Stimulated activated CD4-positive, alpha-beta T cell treated with anti-CD3 and anti-CD28 coated beads, Interleukin-15, amount 100 ng/mL, for 1 hour (primary cell): ENCODE results near the gene MAGEA9B.
"Not testable (repeated sequence)": the region's sequence is repeated elsewhere in the genome, so short reads cannot be mapped to it uniquely, and the experiment has no call there.

Source experiments
- DNase-seq, 2 donors: peaks; one replicate each; pipeline ENCODE4 v3.0.0-alpha.2; 2020; ENCODE audit warnings: low read depth in 1 of 2, low spot score in 1 of 2

The MAGEA9B gene, protein sequence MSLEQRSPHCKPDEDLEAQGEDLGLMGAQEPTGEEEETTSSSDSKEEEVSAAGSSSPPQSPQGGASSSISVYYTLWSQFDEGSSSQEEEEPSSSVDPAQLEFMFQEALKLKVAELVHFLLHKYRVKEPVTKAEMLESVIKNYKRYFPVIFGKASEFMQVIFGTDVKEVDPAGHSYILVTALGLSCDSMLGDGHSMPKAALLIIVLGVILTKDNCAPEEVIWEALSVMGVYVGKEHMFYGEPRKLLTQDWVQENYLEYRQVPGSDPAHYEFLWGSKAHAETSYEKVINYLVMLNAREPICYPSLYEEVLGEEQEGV

DNA sequence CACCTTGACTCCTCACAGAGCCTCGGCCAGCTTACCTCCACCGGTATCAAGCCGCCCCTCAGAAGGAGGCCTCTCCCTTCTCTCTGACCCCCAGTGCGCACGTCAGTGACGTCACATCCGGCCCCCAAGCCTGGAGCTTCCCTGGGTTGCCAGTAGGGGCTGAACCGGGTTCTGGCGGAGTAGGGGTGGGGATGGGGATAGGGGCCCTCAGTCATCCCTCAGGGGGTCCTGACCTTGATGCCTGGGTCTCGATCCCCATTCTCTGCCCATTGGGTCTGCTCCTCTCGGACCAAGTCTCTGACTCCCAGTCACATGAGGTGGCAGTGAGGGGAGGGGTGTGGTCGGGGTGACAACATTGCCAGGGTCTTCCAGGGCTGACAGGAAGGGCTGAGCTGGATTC is at the start of gene MAGEA9B:
MAGEA9B (minus strand) TSS at position 101 of the 400 bp plus-strand sequence. CDS start 4,280 bp downstream, outside the sequence.
- DNase-seq: not testable (repeated sequence)

DNA sequence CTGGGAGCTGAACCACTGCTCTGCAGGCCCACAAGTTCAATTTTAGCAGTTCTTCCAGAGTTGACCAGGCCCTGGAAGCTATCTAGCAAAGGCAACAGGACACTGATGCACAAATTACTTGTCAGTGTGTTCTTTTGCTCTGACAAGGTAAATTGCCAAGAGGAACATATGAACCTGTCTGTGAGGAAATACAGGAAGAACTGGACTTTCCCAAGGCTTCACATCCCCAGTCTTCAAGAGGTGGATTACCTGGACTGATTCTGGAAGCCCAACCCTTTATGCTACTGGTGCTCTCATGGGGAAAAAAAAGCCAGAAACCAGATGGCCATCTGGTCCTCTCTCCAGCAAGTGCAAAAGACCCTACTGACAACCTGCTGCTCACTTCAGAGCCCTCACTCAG is 46.3 kb upstream of the MAGEA9B start:
- no peak for DNase-seq

DNA sequence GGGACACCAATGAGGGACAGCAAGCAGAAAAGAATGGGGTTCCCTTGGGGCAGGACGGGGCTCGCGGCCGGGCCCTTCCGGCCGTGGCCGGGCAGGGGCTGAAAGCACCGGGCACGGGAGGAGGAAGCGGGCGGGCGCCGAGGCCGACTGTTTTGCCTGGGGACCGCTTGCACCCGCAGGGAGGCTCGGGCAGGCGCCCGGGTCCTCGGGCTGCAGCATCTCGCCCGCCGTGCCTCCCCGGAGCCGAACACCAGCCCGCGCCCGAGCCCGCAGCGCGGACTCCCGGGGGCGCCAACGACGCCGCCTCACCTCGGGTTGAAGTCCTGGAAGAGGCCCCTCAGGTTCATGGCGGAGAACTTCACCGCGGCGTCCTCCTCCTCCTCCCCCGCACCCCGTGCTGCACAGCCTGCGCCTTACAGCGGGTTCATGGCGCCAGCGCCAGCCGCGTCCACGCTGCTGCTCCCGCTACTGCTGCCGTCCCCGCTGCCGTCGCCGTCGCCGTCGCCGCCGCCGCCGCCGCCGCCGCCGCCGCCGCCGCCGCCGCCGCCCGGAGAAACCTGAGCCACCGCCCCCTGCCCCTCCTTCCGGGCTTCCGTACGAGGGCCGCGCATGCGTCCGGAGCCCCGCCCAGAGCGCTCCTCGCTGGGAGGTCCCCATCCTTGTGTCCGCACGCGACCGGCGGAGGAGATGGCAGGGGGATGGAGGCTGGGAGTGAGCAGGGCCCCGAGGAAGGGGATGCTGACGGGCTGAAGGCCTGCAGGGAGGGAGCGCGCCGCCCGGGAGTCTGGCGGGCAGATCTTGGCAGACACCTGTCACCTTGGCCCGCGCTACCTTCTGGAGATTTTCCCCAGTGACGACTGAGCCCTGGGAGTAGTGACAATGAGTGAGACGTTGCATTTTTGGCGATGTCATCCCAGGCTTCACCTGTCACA is 44.2 kb upstream of the MAGEA9B start, which contains the start of gene TMEM185A:
TMEM185A (minus strand) TSS at position 559 of the 932 bp plus-strand sequence; CDS start at position 347, 212 bp downstream.
- peak; percentile 48 to 64 for DNase-seq

DNA sequence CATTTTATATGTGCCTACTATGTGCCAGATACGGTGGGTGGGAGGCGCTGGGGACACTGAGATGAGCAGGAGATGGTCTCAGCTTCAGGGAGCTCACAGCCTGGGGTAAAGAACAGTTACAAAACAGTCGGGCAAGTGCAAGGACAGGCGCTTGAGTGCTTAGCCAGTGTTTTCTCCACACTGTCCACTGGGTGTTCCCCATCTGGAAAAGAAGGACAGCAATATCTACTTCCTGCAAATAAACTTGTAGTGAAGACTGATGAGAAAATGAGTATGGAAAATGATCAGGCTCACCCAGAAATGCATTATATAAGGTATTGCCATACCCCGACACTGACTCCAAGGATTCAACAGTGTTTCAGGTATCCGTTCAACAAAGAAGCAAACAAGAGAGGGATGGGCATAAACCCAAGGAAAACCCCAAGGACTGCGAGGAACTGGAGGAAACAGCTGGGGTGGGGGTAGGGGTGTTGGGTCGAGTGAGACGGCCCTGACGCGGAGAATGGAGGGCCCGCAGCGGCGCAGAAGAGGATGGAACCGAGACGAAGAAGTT is 43.5 kb upstream of the MAGEA9B start:
- DNase-seq: no peak

DNA sequence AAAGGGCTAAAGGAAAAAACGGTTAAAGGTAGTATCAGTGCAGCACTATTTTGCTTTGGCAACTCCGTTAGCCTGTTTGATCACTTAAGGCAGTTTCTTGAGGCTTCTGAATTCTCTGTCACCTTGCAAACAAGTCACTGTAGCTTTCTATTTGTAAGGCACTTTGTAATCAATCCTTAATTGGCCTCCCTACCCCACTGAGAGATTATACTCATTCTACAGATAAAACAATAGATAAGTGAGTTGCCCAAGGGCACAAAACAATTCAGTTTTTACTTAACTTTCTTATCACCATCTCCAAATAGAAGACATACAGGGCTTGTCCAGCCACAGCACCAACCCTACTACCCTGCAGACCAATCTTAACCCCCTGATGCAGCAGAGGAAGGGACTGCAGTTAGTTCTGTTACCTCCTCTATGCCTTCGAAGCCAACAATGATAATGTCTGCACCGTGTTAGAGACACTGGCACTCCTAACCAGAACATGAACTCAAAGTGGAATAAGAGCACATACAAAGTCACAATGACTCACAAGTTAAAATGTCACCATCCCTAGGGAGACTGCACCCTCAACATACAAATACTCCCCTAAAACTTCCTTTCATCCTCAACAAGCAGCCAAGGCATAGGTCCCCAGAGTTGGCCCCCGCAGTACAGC is 42.6 kb upstream of the MAGEA9B start:
- no peak for DNase-seq

DNA sequence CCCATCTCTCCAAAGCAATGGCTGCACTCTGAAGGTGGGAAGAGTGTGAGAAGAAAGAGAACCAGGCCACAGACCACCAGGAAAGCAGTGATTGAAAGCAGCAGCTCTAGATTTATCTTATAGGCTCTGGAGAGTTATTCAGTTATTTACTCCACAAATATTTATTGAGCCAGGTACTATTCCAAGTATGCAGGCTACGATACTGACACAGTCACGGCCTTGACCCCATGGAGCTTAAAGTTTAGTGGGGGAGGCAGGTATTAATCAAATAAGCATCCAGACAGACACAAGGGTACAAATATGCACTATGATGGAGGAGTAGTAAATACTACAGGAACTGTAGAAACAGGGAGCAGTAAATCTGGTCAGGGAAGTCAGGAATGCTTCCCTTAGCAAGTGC is 41.5 kb upstream of the MAGEA9B start:
- DNase-seq: no peak

DNA sequence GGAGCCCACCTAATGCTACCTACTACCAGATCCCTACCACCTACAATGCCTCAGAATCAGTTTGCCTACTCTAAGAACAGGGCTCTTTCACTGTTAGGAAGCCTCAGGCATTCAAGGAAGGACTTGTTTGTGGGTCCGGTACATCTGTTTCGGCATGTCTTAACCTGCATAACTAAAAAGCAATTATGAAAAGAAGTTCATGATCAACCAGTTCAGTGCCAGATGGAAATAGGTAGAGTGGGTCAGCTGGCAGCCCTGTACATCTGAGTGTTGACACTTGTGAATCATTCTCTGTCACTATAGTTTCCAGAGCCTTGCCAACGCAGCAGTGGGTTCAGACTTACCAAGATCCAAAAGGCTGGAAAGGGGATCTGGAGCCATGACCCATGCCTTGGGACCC is 41.0 kb upstream of the MAGEA9B start:
- DNase-seq: no peak

DNA sequence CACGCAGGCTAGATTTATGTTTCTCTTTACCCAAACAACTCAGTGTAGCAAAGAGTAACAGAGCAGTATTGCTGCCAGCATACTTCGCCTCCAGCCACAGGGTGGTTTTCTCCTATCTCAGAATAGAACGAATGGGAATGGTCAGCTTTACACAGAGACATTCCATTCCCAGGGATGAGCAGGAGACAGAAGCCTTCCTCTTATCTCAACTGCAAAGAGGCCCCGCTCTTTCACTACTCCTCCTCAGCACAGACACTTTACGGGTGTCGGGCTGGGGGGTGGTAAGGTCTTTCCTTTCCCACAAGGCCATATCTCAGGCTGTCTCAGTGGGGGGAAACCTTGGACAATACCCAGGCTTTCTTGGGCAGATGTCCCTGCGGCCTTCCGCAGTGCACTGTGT is 39.6 kb upstream of the MAGEA9B start:
- not testable (repeated sequence) for DNase-seq

DNA sequence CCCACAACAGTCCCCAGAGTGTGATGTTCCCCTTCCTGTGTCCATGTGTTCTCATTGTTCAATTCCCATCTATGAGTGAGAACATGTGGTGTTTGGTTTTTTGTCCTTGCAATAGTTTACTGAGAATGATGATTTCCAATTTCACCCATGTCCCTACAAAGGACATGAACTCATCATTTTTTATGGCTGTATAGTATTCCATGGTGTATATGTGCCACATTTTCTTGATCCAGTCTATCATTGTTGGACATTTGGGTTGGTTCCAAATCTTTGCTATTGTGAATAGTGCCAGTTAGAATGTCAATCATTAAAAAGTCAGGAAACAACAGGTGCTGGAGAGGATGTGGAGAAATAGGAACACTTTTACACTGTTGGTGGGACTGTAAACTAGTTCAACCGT is 32.4 kb upstream of the MAGEA9B start:
- DNase-seq: not testable (repeated sequence)

DNA sequence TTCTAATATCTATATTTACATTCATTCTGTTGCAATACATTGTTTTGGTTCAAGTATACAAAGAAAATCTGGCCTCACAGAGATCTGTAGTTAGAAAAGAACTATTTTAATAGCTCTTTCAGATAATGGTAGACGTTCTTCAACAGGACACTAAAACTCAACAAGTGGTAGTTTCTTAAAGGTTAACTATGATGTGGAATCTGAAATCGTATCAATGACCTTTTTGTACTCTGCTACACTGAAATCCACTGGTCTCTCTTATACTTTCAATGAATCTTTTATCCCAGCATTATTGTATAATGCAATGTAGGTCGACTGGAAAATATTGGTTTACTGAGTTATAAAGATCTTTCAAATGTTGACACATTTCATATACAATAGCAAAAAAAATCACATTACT is 31.6 kb upstream of the MAGEA9B start:
- DNase-seq: no peak

DNA sequence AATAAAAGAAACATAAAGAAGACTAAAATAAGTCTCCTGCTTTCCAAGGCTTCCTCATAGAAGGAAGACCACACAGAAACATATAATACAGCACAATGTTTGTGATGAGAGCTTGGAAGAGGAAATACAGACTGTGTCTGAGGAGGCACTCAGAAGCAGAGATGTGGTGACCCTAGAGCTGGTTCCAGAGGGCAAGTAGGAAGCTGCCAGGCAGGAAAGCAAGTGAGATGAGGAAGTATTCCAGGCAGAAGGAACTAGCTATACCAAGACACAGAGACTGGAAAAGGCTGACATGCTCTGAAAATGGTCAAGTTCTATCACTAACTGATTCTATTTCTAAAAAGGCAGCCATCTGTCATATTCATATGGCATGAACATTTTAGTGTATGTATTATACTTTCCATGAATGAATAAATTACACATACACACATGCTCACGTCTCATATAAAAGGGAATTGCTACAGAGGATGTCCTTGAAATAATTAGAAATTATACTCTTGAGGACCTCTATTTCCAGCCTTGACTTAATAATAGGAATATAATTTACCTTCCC is 24.4 kb upstream of the MAGEA9B start:
- no peak for DNase-seq

DNA sequence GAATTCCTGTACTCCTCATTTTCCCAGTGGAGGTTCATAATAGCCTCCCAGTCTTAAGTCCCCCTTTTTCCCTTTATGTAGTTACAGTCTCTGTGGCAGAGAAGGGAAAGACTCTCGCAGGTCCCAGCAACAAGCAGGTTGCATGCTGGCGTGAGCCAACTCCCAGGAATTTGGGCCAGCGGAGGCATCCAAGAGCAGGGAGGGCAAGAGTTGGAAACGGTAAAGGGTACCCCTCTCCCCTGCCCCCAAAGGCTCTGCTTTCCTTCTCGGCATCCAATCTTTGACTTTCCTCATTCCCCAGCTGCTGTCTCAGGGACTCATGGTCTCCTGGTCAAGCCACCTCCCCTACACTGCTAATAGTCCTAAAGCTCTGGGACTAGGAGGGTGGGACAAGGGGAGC is 23.3 kb upstream of the MAGEA9B start:
- DNase-seq: no peak

DNA sequence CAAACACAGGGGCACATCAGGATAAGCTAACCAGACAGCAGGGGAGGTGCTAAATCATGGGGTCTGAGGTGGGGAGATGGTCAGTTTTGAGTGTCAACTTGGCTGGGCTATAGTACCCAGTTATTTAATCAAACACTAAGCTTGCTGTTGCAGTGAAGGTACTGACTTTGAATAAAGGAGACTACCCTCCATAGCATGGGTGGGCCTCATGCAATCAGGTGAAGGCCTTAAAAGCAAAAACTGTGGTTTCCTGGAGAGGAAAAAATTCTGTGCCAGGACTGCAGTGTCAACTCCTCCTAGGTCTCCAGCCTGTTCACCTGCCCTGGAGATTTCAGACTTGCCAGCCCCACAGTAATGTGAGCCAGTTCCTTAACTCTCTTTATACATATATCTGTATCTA is 20.4 kb upstream of the MAGEA9B start:
- DNase-seq: no peak

DNA sequence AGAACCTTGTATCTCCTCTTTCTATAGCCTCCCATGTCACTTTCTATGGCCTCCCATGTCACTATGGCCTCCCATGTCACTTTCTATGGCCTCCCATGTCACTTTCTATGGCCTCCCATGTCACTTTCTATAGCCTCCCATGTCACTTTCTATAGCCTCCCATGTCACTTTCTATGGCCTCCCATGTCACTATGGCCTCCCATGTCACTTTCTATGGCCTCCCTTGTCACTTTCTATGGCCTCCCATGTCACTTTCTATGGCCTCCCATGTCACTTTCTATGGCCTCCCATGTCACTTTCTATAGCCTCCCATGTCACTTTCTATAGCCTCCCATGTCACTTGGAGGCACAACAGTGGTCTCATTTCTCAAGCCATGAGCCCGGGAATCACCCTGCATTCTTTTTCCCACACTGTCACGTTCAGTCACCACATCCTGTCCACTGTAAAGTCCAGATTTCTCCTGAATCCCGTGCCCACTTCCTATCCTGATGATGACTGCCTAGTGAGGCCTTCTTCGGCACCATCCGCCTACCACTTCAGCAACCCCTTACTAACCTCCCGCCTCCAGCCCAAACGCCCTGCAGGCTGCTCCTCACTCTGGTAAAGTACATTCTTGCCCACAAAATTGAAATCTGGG is 18.1 kb upstream of the MAGEA9B start:
- not testable (repeated sequence) for DNase-seq

DNA sequence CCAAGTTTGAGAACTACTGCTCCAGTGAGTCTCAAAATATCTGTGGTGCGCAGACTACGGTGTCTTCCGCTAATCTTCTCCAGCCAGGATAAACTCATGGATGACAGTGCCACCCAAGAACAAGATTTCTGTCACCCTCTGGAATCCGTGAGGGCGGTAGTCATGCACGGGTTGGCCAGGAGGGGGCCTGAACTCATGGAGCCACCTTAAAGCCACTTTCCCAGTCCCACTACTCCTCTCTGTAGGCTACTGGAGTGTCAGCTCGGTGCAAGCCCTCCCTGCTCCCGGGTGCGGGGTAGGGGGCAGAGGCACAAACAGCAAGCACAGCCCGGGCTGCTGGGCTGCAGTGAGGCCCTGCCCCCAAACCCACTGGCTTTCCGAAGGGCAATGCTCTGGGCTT is 11.3 kb upstream of the MAGEA9B start:
- not testable (repeated sequence) for DNase-seq

DNA sequence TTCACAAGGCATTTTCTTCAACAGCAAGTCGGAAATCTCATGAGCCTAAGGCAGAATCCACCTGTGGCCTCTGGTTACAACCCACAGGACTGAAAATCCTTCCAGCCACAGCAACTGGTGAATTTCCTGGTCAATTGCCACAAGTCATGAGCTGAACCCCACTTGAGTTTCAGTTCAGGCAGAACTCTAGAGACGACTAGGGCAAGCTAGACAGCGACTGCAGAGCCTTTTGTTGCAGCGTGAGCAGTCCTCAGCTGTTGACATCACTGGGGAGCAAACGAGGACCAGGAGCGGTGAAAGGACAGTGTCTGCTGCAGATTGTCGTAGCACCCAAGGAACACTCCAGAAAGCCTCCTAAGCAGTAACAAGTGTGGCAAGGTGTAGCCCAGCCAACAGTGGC is 8.7 kb upstream of the MAGEA9B start:
- not testable (repeated sequence) for DNase-seq

DNA sequence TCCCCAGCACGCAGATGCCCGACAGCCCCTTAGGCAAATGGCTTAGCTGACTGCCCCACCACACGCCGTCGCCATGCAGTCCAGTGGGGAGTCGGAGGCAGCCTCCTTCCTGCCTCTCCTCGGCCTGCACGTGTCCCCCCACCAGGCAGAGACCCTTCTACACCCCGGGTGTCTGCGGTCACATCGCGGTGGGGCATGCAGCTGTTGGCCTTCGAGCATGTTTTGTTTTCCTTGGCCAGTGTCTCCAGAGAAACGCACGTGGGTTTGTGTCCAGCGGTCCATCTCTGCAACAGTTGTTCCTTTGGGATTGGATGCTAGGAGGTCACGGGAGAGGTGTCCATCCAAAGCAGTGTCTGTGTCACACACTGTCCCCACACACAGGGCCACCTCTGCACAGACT is 8.0 kb upstream of the MAGEA9B start, which contains the start of gene HSFX2:
HSFX2 (minus strand) TSS at position 101 of the 400 bp plus-strand sequence. CDS start 614 bp downstream, outside the sequence.
- not testable (repeated sequence) for DNase-seq

DNA sequence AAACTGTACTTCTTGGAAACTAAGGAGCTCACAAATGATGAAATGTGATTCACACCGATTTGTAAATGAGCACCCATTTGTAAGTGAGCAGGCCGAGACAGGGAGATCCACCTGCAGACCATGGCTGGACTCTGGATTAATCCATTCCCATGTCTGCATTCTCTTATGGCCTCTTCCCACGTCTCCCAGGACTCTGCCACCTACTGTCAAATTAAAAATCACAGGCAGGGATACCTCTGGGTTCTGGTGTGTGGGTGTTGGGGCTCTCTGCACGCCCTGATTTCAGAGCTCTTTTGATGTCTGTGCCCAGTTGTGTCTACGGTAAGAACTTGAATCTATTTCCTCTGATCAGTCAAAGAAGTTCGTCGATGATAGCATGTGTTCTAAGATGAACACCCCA is 3.7 kb upstream of the MAGEA9B start:
- not testable (repeated sequence) for DNase-seq

DNA sequence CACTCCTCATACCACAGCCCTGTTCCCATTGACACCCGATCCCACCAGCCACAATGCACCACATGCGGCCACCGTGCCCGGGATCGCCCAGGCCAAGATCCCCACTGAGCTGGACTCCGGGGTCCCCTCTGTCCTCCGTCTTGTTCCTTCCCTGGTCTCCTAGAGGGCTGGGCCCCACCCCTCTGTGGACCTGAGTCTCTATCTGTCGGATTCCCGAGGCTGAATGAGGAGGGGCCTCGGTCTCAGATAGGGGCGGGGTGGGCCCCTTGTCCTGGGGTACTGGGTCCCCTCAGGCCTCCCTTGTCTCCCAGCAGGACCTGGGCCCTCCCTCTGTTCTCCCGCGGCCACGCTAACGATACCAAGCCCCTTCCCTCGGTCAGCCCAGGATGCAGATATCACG is 1.6 kb downstream of the MAGEA9B start:
- DNase-seq: not testable (repeated sequence)

DNA sequence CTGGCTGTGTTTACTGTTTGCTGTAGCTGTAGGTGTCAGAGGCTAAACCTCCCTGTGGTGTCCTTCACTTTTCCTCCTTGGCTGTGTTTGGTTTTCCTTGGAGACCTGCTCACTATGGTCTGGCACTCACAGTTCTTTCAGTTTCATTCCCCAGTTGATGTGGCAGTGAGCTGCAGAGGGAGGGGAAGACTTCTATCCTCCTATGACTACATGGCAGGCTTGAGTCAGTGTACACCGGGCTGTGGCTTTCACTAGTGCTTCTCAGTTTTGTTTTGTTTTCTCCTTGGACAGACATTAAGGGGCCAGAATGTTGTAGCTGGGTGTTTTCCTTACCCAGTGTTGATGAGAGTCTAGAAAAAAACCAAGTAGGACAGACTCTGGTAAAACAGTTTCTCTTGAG is 13.8 kb downstream of the MAGEA9B start:
- DNase-seq: not testable (repeated sequence)
